Measurements from ENCODE around the gene USP1.
A peak's percentile ranks its signal among the peaks of the same experiment; 100 is the strongest.

Gene USP1

DNA sequence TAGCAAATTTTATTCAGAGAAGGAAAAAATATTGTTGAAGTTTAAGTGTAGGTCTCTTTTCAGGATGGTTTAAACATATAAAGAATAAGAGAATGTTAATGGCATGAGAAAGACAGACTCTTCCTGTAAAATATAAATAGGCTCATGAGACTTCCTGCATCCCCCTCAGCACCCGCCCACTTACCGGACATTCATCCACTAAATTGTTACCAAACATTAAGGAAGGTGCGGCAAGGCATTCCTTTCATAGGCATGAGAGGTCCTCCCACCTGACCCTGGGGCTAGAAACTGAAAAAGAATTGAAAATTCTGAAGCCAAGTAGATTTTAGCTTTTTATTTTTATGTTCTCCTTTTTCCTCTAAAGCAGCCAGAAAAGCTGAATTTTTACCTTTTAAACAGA, 10.6 kb upstream of the USP1 start:
- DNase-seq, result no peak

DNA sequence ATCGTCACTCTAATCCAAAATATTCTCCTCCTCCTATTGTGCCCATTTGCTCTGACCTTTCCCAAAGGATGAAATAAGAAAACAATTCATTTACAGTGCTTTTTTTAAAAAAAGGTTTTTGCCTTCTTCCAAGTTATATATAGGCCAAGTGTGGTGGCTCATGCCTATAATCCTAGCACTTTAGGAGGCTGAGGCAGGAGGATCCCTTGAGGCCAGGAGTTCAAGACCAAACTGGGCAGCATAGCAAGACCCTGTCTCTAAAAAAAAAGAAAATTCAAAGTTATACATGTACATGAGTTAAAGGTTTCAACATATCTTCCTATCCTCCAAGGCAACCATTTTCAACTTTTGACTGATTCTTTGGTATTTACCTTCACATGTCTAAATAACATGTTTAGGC, 10.1 kb upstream of the USP1 start:
- no peak for DNase-seq

DNA sequence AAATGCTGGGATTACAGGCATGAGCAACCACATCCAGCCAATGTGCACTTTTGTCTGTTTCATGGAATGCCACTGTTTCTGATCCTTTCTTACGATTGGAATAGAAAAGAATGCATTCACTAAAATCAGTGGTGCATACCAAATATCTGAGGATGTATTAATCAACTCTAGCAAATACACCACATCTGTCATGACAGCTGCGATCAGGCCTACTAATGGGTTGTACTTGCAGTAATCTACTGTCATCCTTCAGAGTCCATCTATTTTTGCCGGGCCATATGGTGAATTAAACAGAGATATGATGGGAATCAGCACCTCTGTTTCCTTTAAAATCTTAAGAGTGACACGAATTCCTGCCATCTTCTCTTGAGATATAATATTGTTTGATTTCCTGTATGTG, 8.5 kb upstream of the USP1 start:
- peak; percentile 15 for DNase-seq

DNA sequence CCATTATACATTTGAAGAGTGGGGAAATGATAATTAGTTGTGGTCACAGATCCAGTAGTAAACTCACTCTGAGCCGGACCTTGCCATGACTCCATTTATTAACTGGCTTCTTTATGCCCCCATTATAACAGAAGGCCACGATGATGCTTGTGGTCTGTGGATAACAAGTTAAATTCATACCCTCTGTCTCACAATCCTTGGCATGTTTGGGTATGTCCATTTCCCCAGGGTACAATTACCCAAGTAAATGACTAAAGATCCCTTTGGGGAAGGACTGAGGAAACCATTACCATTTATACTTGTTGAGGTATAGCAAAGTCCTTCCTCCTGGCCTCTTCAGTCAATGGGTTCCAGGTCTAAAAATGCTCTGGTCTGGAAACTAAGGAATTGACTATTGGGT, 7.3 kb upstream of the USP1 start:
- DNase-seq, result no peak

DNA sequence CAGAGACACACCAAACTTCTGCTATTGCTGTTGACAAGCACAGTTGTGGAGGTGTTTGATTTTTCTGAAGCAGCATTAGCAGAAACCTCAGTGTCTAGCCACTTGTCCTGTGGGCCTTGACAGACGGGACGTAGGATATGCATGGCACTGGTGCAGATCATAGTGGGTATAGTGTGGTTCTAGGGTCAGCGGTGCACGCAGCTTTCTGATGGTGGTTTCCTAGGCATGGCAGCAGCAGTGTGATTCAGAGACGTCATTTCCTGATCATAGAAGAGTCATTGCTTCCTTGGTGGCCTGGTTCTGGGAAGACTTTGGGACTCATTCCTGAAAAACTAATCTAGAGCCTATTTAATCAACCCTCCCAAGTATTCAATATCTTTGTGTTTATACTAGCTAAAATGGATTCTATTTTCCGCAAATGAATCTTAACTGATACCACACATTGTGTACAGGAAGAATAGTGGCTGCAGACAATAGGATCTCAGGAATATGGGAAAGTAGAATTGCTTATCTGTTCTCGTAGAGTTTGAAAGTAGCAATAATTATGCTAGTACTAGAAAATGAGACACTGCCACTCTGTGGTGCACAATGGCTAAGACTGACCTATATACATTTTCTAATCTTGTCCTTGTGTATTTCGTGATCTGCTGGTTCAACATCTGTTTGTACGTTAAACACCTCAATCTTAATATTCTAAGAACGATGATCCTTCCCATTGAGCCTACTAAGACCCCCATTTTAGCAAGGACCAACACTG, 2.8 kb upstream of the USP1 start:
- DNase-seq, result peak; percentile 10

DNA sequence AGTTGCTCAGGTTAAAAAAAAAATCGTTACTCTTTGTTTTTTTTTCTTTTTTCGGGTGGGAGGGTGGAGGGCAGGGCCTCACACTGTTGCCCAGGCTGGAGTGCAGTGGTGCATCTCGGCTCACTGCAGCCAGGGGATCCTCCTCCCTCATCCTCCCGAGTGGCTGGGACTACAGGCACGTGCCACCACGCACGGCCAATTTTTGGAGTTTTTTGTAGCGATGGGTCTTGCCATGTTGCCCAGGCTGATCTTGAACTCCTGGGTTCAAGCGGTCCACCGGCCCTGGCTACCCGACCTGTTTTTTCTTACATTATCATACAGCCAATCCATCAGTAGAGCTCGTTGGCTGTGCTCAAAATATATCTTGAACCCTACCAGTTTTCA, 2.2 kb upstream of the USP1 start:
- DNase-seq, result no peak

DNA sequence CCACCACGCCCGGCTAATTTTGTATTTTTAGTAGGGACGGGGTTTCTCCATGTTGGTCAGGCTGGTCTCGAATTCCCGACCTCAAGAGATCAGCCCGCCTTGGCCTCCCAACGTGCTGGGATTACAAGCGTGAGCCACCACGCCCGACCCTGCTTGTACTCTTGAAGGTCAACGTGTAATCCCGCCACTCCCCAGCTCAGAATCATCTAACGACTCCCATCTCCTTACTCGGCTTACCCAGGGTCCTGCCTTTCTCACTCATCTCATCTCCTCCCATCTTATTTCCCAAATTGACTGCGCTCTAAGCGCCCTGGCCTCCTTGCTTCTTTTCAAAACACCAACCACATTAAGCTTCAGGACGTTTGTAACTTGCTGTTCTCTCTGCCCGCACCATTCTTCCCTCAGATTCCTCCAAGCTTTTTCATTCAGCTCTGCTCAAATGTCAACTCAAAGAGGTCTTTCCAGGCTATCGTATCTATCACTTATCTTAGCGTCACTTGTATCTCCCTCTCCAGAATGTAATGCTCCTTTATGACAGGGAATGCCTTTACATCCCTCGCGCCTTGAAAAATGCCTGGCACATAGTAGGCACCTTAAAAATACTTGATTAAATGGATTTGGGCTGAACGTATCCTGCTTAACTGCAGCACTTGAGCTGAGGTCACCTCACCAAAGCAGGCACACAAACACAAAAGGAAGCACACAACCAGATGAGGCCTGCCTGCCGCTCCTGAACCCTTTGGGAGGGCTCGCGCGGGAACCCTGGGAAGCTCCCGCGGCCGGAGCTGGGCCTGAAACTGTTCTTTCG, 1.4 kb upstream of the USP1 start:
- peak; percentile 1 for DNase-seq

DNA sequence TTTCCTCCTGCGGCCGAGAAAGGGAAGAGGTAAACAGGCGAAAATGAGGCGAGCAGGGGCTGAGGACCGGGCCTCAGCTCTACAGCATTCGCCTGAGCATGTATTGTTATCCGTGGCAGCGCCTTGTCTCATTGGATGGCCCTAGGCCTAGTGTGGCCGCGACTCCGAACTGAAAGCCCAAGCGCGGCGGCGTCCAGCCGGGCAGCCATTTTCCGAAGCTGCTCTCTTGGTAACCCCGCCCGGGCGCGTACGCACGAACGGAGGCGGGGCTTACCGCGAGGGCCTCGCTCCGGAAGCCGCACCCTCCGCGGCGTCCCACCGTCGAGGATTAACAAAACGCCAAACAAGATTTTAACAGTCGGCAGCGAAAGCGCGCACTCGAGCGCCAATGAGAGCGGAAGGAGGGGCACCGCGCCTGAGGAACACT, 797 bp upstream of the USP1 start:
- DNase-seq, result no peak

DNA sequence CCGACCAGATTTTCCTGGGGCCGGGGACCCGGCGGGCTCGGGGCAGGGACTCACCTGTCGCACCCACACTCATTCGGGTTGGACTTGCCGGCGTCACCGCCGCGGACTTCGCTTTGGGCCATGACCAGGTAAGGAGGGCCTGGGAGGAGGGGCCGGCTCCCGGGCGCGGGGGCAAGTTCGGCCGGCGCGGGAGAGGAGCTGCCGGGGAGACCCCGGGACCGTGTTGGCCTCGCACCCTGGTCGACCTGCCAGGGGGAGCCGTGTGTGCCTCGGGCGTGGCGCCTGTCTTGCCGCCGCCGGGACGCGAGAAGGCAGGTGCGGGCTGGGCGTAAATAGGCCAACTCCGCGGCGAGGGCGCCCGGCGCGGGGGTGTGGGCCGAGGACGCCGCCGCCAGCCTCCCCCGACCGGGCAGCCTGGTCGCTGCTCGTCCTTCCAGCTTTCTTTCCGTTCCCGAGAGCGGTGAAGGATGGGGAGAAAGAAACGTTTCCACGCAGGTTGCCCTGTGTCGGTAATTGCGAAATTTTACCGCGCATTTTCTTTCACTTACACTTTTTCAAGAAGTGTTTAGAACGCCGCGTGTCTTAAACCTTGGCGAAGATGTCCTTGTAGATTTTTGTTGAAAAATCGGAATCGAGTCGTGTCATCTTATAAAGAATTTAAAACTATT, 558 bp downstream of the USP1 start:
- DNase-seq, result peak; percentile 4

DNA sequence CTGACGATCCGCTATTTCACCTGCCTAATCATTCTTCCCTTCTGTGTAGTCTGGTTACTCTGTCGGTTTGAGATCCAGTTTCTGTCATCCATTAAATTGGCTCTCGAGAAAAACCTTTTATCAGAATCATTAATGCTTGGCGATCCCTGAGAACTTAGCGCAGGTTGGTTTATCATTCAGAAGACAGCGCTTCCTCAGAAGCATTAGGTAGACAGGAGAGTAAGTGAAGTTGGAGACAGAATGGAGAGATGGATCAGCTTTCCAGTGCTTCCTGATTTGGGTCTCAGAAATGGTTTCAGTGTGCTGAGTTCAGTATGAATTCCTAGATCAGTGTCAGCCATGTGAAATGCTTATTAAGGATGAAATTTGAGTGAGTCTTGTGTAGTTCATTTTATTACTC, 1.3 kb downstream of the USP1 start:
- DNase-seq, result peak; percentile 3

DNA sequence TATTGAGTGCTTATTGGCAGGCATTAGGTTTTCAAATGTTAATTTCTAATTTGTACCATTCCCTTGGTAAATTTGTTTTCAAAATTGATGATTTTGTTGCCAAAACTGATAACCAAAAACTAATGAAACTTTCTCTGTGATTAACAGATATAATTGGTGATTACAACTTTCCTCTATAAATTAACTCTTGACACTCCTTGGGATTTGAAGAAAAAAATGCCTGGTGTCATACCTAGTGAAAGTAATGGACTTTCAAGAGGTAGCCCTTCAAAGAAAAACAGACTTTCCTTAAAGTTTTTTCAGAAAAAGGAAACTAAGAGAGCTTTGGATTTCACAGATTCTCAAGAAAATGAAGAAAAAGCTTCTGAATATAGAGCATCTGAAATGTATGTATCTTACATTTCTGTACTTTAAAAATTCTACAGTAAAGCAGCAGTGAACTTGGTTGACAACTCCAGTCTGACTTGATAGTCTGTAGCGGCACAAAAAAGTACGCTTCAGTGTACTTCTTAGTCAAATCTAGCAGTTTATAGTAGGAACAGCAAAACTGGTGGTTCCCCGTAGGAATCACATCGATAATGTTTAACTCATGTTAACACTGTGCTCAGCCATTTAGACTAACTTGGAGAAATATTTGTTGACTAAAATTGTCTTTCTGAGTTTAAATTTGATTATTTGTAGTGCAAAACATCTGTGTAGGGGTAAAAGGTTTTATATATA, 3.0 kb downstream of the USP1 start:
- DNase-seq, result peak; percentile 2

DNA sequence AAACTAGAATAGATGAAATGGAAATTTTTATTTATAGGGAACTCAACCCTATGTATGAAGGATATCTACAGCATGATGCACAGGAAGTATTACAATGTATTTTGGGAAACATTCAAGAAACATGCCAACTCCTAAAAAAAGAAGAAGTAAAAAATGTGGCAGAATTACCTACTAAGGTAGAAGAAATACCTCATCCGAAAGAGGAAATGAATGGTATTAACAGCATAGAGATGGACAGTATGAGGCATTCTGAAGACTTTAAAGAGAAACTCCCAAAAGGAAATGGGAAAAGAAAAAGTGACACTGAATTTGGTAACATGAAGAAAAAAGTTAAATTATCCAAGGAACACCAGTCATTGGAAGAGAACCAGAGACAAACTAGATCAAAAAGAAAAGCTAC, 7.9 kb downstream of the USP1 start:
- DNase-seq, result no peak

DNA sequence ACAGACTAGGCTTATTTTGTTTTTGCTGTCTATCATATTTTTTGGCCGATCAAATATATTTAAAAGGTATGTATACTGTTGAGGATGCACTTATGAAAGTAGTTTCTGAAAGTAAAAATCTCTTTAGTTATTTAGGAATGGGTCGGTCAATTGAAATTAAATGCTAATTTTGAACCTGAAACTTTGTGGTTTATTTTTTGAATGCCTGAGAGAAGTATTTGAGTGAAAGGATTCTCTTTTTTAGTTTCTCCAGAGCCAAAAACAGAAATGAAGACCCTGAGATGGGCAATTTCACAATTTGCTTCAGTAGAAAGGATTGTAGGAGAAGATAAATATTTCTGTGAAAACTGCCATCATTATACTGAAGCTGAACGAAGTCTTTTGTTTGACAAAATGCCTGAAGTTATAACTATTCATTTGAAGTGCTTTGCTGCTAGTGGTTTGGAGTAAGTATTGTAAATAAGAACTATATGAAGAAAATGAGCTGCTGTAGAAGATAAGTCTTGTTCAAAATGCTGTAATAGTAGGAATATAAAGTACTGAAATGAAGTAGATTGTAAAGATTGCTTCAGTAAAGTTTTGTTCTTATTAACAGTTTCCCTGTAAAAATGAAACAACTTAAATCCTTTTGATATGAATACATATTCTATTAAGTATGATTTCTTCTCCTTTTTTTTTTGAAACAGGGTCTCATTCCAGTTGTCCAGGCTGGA, 11.5 kb downstream of the USP1 start:
- no peak for DNase-seq

DNA sequence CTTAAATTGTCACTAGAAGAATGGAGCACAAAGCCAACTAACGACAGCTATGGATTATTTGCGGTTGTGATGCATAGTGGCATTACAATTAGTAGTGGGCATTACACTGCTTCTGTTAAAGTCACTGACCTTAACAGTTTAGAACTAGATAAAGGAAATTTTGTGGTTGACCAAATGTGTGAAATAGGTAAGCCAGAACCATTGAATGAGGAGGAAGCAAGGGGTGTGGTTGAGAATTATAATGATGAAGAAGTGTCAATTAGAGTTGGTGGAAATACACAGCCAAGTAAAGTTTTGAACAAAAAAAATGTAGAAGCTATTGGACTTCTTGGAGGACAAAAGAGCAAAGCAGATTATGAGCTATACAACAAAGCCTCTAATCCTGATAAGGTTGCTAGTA, 13.5 kb downstream of the USP1 start:
- DNase-seq, result no peak

DNA sequence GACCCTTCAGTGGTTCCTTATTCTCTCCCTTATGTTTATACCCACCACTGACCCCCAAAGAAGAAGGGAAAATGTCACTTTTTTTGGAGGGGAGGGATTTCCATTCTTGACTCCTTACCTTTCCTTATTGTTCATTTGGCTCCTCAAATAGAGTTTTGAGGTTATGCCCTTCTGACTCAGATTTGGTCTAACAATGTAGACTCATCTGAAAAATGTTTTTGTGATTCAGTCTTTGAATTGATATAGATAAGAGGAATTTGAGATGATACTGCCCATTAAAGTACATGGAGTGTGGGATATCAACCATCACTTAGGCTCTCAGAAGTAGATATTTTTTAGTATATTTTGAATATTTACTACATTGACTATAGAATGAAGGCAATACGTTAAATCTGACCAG, 16.1 kb downstream of the USP1 start:
- no peak for DNase-seq

DNA sequence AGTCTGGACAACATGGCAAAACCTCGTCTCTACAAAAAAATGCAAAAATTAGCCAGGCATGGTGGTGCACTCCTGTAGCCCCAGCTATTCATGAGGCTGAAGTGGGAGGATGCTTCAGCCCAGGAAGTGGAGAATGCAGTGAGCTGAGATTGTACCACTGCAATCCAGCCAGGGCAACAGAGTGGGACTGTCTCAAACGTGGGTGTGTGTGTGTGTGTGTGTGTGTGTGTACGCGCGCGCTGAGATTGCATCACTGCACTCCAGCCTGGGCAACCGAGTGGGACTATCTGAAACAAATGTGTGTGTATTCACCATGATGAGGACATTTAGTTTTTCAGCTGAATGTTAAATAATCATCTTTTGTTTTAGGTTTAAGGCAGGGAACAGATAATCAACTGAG, 21.1 kb downstream of the USP1 start:
- DNase-seq, result no peak

DNA sequence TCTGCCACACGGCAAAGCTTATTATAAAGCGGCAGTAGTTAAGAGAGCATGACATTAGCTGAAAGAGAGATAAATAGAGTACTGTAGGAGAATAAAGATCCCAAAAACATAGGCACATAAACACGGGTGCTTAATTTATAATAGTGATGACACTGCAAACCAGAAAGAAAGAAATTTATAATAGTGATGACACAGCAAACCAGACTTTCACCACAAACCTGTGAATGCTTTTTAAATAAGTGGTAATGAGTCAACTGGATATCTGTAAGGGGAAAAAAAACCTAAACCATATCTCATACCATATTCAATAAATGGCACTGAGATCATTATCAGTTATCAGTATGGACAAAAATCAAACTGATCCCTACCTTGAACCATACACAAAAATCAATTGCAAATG, 25.5 kb downstream of the USP1 start:
- DNase-seq, result peak; percentile 45

DNA sequence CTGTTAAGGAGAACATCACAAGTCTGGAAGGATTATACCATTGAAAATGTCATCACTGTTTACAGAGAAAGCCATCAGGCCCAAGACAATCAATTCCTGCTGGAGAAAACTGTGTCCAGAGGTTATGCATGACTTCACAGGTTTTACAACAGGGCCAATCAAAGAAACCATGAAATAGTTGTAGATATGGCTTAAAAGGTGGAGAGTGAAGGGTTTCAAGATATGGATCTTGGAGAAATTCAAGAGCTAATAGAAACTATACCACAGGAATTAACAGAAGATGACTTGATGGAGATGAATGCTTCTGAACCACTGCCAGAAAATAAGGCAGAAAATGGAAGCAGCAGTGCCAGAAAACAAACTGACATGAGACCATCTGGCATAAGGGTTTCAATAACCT, 30.2 kb downstream of the USP1 start:
- peak; percentile 46 for DNase-seq

DNA sequence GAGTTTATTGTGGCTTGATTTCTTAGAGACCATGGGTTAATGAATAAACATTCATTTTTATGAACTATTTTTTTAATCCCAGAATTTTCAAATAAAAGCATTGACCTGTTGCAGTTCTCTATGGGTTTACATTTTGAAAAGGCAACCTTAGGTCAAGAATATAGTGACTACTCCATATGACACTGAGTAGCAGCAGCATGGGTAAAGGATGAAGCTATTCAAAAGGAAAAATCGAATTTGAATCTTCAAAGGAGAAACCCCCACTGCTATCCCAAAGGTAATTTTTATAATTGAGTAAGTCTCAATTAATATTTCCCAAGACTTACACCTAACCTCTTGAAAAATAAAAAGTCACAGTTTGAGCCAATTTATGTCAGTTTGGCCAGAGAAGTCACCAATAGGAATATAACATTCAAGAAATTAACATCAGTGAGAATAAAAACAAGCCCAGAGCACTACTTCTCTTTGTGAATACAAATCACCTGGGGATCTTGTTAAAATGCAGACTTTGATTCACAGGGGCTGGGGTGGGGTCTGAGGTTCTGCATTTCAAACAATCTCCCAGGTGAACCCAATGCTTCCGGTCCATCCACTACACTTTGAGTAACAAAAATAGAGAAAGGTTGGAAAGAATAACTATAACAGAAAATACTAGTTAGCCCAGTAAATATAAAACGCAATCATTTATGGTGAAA, 39.8 kb downstream of the USP1 start:
- DNase-seq, result no peak

DNA sequence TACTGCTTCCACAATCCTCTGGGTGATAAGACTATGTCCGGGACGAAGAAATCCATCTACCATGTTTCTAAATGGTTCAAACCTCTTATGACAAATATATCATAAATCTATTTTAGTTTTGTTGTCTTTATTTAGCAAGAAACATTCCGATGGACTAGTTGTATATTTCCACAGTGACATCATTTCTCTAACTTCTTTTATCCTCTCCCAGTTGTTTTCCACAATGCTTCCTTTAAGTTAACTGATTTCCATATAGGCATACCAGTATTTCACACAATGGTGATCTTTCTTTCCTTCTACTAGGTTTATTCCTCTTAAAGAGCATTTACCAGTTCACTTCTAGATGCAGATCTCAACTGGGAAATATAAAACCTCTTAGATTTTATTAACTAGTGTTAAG, 44.8 kb downstream of the USP1 start:
- DNase-seq, result no peak

DNA sequence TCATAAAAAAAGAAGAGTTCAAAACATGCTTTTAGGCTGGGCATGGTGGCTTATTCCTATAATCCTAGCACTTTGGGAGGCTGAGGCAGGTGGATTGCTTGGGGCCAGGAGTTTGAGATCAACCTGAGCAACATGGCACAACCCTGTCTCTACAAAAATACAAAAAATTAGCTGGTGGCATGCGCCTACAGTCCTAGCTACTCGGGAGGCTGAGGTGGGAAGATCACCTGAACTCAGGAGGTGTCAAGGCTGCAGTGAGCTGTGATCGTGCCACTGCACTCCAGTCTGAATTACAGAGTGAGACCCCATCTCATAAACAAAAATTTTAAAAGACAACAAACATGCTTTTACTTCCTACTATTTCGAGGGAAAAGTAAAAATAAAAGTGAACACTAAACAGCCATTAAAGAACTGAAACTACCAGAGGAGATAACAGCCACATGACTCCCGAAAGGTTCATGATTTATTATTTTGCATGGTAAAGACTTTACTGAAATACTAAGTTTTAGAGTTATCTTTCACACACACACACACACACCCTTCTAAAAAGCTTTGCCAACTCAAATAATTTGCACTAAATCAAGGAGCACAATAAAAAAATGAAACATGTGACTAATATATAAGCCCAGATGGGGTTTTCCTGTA, 48.1 kb downstream of the USP1 start:
- no peak for DNase-seq
